SU-DHL-6 (cell line): ENCODE results near the gene TMEM40.
"Not testable (repeated sequence)": the region's sequence is repeated elsewhere in the genome, so short reads cannot be mapped to it uniquely, and the experiment has no call there.

Experiments
- CTCF ChIP-seq: fragments of 200-600 bp; sonication (generic); IDR thresholded peaks from one replicate; pipeline ENCODE4 v1.5.1; 2017; ENCODE audit warnings: antibody characterized with exemption, mild to moderate bottlenecking, low read length, moderate library complexity; ENCODE audit not compliant: insufficient read depth, poor library complexity, severe bottlenecking
- EZH2phosphoT487 ChIP-seq: fragments of 200-600 bp; sonication (generic), shearing (Covaris generic); conservative IDR thresholded peaks from 2 replicates; pipeline ENCODE4 v1.6.1; 2018; ENCODE audit warnings: mild to moderate bottlenecking, antibody characterized with exemption, low read length, moderate library complexity, mixed read lengths

GRCh38 chr3:12787346-12787745, 28.3 kb upstream of the TMEM40 start:
- TF ChIP-seq CTCF, result peak; percentile 34
- TF ChIP-seq EZH2phosphoT487, result not testable (repeated sequence)
